Measurements from ENCODE around the gene PRPF6.

The PRPF6 gene

GRCh38 chr20:64057628-64058498, 76.9 kb downstream of the PRPF6 start:
- peak; percentile 97 for TF ChIP-seq CTCF (IDR thresholded peaks at IDR 0.05; ENCODE audit: low read depth, low read length, missing control alignments)
- H3K4me3 ChIP-seq (ENCODE audit: low read depth, low read length): no peak overlapping the region
- no peak for DNase-seq (ENCODE audit: low read depth)

- DNase-seq (ENCODE audit: low read depth): no peak
- no peak for TF ChIP-seq CTCF (IDR thresholded peaks at IDR 0.05; ENCODE audit: low read depth, low read length, missing control alignments)
- H3K4me3 ChIP-seq (ENCODE audit: low read depth, low read length): no peak overlapping the region
Observed at GRCh38 chr20:64058536-64058935, 77.6 kb downstream of the PRPF6 start.

GRCh38 chr20:64062276-64062595, 81.3 kb downstream of the PRPF6 start:
- H3K4me3 ChIP-seq (ENCODE audit: low read depth, low read length): no peak overlapping the region; the same call in 1 of the 2 replicates
- no peak for TF ChIP-seq CTCF (IDR thresholded peaks at IDR 0.05; ENCODE audit: low read depth, low read length, missing control alignments)
- no peak for DNase-seq (ENCODE audit: low read depth)

- peak within 1 kb of the TSS; percentile 71 for H3K4me3 ChIP-seq (ENCODE audit: low read depth, low read length)
- peak; percentile 78 for DNase-seq (ENCODE audit: low read depth)
- no peak for TF ChIP-seq CTCF (IDR thresholded peaks at IDR 0.05; ENCODE audit: low read depth, low read length, missing control alignments)
Observed at GRCh38 chr20:64062596-64063388, 81.9 kb downstream of the PRPF6 start, which contains the start of gene TCEA2. Gene TCEA2, plus strand, starts transcription at chr20:64063198. Its CDS starts 115 bp downstream, at chr20:64063313.

GRCh38 chr20:64063389-64064144, 82.6 kb downstream of the PRPF6 start:
- DNase-seq (ENCODE audit: low read depth): no peak
- no peak for TF ChIP-seq CTCF (IDR thresholded peaks at IDR 0.05; ENCODE audit: low read depth, low read length, missing control alignments)

GRCh38 chr20:64064145-64064698, 83.3 kb downstream of the PRPF6 start:
- DNase-seq (ENCODE audit: low read depth): no peak
- H3K4me3 ChIP-seq (ENCODE audit: low read depth, low read length): no peak overlapping the region; the same call in 1 of the 2 replicates
- no peak for TF ChIP-seq CTCF (IDR thresholded peaks at IDR 0.05; ENCODE audit: low read depth, low read length, missing control alignments)

More at GRCh38 chr20:64063389-64064144, 82.6 kb downstream of the PRPF6 start:
- H3K4me3 ChIP-seq (ENCODE audit: low read depth, low read length): peak overlapping the region; percentile 71

Data from GM12864 (cell line).